Amniotic epithelial cell (primary cell): ENCODE results near the gene LZTR1.
"Not testable (repeated sequence)": the region's sequence is repeated elsewhere in the genome, so short reads cannot be mapped to it uniquely, and the experiment has no call there.

Experiments
- DNase-seq: peaks from one replicate; pipeline ENCODE4 v3.0.0-alpha.2; 2010; ENCODE audit warnings: low read depth

LZTR1 gene

DNA sequence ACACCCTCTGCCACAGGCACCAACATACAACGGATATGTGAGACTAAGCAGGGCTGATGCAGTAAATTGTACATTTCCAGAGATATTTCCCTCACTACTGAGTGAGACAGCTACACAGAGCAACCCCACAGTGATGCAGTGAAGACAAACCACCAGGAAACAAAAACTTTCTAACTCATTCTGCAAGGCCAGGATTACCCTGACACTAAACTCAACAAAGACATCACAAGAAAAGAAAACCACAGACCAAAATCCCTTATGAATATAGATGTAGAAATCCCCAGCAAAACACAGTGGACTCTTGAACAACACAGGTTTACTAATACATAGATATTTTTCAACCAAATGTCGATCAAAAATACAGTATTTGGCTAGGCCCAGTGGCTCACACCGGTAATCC, 51.8 kb downstream of the LZTR1 start:
- no peak for DNase-seq

DNA sequence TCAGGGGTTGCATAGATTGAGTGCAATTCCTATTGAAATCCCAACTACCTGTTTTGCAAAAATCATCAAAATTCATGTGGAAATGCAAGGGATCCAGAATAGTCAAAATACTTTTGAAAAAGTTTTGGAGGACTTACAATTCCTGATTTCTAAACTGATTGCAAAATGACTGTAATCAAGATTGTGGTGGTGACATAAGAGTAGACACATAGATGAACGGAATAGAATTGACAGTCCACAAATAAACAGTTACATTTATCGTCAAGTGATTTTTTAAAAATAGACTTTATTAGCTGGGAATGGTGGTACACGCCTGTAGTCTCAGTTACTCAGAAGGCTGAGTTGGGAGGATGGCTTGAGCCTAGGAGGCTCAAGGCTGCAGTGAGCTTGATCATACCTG, 52.9 kb downstream of the LZTR1 start:
- no peak for DNase-seq

DNA sequence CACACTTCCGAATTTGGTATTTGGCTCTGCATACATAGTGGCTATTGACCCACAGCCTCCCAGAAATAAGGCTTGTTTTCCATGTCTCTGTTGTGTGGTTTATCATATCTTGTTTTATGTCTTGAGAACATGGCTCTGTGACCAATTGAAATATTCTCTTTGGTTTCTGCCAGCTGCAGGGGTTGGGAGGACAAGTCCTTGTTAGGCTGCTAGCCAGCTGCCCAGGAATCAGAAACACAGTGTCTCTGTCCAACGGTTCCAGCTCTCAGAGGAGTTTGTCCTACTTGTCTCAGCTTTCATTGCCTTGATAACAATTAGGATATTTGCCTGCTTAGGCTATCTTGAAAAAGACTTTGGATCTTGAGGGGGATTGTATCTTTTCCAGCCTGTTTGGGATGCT, 56.3 kb downstream of the LZTR1 start:
- peak; percentile 72 for DNase-seq

DNA sequence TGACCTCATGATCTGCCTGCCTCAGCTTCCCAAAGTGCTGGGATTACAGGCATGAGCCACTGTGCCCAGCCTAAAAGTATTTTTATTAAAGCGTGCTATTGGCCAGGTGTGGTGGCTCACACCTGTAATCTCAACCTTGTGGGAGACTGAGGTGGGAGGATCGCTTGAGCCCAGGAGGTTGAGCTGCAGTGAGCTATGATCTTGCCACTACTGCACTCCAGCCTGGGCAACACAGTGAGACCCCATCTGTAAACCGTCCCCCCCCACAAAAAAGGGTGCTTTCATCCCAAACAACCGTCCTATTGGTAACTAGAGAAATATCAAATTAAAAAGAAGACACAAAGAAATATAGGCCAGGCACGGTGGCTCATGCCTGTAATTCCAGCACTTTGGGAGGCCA, 57.1 kb downstream of the LZTR1 start:
- DNase-seq, result not testable (repeated sequence)

DNA sequence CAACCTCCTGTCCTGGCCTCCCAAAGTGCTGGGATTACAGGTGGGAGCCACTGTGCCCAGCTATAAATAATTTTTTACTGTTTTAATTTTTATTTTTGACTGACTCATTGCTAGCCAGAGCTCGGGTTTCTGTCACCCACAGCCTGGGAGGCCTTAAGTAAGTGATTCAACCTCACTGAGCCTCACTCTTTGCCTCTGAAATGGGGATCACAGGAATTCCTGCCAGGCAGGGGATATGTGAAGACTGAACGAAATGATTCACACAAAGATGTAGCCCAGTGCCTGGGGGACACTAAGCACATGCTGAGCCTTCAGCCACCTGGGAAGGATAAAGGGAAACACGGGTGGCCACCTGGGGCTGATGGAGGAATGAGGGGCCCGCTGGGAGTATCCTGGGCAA, 59.8 kb downstream of the LZTR1 start:
- peak; percentile 71 for DNase-seq

DNA sequence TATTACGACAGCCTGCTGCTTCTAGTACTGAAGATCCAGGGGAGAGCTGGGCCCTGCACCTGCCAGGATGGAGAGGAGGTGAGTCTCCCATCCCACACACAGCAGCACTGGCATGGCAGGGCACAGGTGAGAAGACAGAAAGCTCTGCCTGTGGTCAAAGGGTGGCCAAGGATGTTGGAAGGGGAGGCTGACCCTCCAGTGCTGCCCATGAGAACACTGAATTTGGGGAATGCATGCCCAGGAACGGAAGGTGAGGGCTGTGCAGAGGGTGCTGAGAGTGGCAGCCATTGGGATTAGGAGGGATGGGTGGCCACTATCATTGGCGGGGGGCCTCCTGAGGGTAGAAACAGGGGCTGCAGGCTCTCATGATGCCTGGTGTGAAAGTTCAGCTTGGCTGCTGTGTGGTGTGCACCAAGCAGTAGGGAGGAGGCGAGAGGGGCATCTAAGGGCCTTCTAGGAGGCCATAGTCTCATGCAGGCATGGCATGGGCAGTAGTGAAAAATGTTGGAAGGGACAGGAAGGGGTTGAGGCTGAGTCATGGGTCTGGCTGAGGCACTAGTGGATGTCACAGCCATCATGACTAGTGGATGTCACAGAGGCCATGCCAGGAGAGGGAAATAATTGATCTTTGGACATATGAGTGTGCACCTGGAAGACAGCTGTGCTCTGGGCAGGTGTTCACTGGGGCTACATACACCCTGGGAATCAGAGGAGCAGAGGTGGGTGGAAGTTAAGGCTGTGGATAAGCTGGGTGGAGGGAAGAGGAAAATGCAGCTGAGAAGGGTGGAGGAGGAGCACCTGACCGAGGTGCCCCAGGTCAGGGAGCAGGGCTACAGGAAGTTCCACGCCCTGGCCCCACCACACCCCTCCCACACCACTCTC, 61.1 kb downstream of the LZTR1 start:
- DNase-seq, result no peak

DNA sequence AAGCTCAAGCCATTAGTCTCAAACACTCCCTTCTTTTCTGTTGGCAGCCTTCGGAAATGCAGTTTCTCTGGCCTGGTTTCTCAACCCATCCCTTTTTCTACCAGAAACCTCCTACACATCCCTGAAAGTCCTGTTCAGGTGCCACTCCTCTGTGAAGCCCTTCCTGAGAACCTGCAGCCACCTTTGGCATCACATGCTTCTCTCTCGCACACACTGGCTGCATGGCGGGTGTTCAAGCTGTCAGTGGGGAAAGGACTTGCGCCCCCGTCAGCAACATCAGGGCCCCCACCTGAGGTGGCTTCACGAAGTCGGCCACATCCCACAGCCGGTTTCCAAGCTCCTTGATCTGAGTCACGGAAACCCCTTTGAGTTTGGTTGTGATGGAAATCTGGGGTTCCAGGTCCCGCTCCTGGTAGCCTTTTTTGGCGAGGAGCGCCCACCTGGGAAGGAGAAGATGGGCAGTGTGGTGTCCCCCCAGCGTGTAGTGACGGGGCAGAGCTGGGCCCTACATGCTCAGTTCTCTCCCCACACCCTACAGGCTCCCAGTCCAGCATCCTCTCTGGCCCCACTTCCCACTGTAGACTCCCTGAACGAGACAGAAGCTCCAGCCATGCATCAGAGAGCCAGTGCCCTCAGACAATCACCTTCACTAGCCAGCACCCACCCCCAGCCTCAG, 61.9 kb downstream of the LZTR1 start:
- no peak for DNase-seq

DNA sequence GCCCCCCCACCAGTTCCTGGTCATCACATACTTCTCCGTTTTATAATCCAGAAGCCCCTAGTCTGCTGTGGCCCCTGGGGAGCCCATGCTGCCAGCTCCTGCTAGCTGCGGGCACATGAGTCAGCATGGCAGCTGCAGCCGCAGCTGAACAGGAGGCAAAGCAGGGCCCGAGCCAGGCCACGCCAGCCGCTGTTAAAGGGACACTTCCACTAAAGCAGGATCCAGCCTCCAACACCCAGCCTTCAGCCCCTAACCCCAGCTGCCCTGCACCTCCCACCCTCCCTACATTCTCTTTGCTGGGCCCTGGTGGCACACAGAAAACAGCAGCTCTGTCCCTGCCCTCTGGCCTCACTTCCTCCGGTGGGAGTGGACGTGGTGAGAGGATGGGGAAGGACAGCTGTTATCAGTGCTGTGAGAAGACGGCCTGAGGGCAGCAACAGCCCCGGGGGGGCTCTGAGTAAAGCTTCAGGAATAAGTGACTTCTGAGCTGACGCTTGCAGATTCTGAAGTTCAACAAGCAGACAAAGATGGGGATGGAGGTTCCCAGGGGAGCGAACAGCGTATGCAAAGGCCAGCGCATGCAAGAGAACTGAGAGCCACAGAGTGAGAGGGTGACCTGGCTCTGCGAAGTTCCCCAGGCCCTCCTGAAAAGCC, 63.0 kb downstream of the LZTR1 start:
- DNase-seq, result peak; percentile 65

DNA sequence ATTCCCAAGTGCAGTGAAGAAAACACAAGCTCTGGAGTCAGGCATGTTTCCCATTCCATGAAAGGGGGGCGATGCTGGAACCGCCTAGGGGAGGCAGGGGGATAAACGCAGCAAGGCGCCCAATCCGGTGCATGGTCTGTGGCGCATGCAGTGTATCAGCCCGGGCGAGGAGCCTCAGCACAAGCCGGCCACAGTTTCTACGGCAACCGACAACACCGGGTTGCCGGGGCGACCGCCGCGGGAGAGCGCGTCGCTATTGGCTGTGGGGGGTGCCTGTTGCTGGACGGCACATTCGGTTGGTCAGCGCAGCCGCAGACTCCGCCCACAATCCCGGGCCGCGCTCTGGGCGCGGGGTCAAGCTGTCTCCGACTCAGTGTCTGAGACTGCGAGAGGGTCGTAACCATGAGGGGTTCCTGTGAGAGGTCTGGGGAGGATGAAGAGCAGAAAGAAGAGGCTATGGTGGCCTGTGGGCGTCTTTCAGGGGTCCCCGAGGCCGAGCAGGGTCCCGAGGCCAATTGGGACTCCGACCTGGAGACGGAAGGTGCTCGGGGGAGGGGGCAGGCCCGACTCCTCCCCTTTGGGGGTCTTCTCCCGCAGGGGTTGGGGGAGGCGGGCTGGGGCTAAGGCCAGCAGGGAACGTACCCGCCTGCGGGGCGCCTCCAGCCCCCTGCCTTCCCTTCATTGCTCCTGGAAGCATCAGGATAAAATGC, 63.6 kb downstream of the LZTR1 start, which contains the start of gene LRRC74B:
Gene LRRC74B, plus strand, starts transcription at position 362 of the 710 bp plus-strand sequence. Its CDS starts 41 bp downstream, at position 403.
- peak; percentile 92 for DNase-seq

DNA sequence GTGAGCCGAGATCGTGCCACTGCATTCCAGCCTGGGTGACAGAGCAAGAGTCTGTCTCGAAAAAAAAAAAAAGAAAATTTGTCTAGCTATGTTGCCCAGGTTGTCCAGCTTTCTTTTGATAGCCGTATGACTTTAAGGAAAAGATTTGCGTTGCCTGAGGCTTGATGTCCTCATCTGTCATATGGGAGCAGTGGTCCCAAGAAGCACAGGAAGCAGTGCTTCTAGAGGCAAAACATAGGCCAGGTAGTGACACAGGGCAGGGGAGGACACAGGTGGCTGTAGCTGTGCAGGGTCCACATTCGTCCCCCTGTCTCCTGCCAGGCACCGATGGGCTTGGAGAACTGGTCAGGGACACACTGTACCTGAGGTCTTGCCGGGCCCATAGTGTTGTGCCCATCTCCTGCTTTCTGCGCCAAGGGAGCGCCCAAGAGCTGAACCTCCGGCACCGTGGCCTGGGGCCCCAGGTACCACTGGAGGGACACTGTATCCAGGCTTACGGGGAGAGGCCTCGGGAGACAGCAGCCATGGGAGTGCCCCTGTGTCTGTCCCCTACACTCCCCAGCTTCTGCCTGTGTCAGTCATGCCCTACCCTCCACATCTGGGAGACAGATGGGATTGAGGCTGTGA, 65.1 kb downstream of the LZTR1 start:
- no peak for DNase-seq

DNA sequence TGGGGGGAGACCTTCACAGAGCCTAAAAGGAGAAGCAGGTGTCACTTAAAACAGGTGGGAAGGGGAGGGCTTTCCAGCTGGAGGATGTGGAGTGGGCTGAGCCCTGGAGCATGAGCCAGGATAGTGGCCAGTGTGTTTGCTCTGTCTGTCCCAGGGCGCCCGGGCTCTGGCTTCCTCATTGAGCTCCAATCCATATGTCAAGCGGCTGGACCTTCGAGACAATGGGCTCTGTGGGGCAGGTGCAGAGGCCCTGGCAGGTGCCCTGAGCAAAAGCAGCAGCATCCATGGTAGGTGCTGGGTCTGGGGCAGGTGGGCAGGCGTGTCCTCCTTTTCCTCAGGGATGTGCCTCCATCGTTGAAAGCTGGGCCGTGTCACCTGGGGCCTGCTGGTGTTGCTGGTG, 65.6 kb downstream of the LZTR1 start:
- DNase-seq, result no peak

DNA sequence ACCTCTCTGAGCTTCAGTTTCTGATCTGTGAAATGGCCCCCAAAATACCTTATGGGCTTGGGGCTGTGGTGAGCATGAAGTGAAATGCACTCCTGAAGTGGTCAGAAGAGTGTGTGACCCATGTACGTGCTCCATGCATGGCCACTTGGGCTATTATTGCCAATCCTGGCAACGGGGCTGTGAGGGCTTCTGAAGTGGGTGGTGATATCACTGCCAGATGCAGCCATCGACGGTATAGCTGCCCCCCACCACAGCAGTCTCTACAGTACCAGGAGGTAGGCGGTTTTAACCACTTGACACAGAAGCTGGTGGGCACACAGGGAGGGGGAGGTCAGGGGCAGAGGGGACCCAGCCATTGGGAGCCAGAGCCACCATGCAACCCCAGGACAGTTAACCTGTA, 66.4 kb downstream of the LZTR1 start:
- DNase-seq, result not testable (repeated sequence)
